GM19328 (cell line): ENCODE data around the gene SULT2B1.
"Not testable (repeated sequence)": the region's sequence is repeated elsewhere in the genome, so short reads cannot be mapped to it uniquely, and the experiment has no call there.

Source experiments
- ATAC-seq: cut with Tn5 transposase; IDR thresholded peaks from one replicate; pipeline ENCODE4 v1.9.1; 2021; ENCODE audit warnings: mild to moderate bottlenecking, moderate library complexity; ENCODE audit not compliant: unreplicated experiment

The SULT2B1 gene

DNA sequence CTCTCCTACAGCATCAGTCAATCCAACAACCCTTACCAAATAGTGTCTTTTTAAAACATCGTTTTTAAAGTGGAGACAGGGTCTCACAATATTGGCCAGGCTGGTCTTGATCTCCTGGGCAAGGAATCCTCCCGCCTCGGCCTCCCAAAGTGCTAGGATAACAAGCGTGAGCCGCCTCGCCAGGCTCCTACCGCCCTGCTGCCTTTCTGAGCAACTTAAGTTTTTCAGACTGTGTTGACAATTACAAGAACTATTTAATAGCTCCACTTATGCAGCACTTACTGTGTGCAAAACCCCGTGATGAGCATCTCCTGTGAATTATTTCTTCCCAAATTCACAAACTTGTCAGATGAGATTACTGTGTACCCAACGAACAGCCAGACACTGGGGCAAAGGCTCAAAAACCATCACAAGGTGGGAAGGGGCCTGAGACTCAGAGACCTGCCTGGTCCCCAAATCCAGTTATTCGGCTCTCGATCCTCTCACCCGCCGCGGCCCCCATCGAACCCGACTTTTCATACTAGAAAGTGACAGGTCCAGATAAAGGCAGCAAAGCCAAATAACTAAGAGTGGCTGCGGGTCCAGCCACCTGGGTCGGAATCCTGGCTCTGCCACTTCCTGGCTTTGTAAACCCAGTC is 66.4 kb downstream of the SULT2B1 start:
- ATAC-seq: no peak

DNA sequence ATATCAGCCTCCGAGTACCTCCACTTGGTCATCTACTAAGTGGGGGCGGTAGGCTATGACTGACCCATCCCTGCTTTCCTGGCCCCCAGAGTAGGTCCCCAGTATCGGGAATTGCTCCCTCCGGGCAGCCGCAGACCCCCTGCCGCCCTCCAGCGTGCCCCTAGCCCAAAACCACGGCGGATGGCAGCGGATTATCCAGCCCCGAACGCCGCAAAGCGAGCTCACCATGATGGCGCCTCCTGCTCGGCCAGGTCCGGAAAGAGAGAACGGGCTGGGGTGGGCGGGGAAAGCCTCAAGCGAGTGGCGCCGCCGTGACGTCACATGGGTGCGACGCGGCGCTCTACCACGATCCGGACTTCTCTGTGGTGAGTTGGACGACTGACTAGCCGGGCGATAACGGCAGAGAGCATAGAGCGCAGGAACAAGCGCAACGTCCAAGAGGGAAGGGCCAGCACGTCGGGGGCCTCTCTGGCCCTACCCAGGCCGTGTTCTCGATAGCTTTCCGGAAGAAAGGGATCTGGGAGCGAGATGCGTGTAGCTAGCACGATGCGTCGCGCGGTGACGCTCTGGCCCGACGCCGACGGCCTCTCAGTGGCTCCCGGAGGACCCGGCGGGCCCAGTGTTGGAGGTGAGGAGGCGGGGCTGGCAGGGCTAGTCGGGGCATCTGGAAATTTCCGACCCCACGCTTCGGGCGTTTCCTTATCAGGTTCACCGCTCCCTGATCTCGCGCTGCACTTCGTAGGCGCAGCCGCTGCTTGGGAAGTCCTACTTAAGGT is 67.1 kb downstream of the SULT2B1 start, which contains the start of the genes RPL18 and SPHK2:
Gene RPL18 (minus strand): TSS at position 263 of the 776 bp plus-strand sequence. CDS start 35 bp downstream, at position 228.
Gene SPHK2 (plus strand): TSS at position 591 of the 776 bp plus-strand sequence. CDS start 1,009 bp downstream, outside the sequence.
- peak; percentile 82 for ATAC-seq

DNA sequence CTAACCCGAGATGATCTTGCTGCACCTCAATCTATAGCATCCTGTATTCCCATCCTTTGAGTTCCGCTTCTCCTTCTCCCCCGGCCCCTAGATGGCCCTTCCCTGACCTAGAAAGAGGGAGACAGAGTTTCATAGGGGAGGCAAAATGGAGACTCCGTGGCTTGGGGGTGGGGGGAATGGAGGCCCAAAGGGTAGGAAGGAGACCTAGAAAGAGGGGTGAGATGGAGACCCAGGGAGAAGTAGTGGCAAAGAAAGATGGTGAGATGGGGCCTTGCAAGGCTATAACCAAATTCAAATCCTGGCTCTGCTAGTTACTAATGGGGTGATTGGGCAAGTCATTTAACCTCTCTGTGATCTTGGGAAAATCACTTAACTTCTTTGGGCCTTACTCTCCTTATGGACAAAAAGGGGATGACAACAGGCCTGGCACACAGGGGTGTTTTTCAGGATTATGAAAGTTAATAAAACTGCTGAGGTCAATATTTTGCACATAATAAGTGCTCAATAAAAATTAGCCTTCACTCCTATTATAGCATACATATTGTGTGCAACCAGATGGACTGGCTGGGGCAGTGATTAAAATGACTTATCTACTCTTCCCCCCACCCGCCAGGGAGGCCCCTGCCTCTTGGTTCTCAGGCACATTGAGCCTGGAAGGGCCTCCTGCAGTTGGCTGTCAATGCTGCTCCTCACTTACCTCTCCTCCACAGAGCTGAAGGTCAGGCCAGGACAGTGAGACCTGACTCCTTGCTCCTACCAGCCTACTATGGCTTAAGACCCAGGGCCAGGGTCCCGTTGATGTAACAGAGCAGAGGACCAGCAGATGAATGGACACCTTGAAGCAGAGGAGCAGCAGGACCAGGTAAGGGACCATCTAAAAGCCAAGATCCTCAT is 68.0 kb downstream of the SULT2B1 start:
- no peak for ATAC-seq

DNA sequence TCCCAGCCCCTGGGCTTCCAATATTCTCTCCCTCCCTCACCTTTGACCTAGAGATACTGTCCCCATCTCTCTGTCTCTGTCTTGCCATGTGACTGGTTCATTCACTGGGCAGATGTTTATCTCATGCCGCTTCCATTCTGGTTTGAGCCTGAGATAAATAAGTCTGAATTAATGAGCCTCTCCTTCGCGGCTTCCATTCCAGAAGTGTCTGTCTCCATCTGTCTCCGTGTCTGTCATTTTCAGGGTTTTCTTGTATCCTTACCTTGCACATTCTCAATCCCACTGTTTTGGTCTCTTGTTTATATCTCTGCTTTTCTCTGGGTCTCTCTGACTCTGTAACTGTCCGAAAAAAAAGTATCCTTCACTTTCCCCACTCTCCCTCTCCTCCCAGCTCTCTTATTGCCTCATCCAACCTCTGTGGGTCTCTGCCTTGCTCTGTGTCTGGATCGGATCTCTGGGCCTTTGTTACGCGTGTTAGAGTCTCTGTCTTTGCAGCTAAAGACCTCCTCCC is 71.6 kb downstream of the SULT2B1 start:
- ATAC-seq: no peak

- ATAC-seq: peak; percentile 49
Observed at GRCh38 chr19:48624067-48624594, 72.2 kb downstream of the SULT2B1 start.

- ATAC-seq: no peak
Observed at GRCh38 chr19:48624791-48625723, 73.1 kb downstream of the SULT2B1 start.

DNA sequence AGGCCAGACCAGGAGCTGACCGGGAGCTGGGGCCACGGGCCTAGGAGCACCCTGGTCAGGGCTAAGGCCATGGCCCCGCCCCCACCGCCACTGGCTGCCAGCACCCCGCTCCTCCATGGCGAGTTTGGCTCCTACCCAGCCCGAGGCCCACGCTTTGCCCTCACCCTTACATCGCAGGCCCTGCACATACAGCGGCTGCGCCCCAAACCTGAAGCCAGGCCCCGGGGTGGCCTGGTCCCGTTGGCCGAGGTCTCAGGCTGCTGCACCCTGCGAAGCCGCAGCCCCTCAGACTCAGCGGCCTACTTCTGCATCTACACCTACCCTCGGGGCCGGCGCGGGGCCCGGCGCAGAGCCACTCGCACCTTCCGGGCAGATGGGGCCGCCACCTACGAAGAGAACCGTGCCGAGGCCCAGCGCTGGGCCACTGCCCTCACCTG is 73.9 kb downstream of the SULT2B1 start:
- no peak for ATAC-seq

GRCh38 chr19:48627201-48627864 is 75.4 kb downstream of the SULT2B1 start:
- no peak for ATAC-seq

DNA sequence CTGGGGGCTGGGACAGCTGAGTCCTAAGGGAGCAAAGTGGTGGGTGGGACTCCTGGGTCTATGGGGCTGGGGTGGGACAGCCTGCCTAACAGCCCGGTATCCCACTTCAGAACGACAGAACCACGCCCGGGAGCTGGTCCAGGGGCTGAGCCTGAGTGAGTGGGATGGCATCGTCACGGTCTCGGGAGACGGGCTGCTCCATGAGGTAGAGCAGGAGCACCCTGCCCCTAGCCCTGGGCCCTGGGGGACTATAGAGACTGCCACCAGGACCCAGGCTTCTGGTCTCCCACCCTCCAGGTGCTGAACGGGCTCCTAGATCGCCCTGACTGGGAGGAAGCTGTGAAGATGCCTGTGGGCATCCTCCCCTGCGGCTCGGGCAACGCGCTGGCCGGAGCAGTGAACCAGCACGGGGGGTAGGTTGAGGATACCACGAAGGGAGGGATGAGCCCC is 75.9 kb downstream of the SULT2B1 start:
- no peak for ATAC-seq

GRCh38 chr19:48628486-48629296 is 76.7 kb downstream of the SULT2B1 start:
- no peak for ATAC-seq

DNA sequence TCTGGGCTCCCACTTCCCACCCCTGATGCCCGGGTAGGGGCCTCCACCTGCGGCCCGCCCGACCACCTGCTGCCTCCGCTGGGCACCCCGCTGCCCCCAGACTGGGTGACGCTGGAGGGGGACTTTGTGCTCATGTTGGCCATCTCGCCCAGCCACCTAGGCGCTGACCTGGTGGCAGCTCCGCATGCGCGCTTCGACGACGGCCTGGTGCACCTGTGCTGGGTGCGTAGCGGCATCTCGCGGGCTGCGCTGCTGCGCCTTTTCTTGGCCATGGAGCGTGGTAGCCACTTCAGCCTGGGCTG is 77.3 kb downstream of the SULT2B1 start:
- no peak for ATAC-seq

- no peak for ATAC-seq
Observed at GRCh38 chr19:48629599-48630295, 77.8 kb downstream of the SULT2B1 start.

GRCh38 chr19:48630296-48631063 is 78.5 kb downstream of the SULT2B1 start:
- no peak for ATAC-seq

- no peak for ATAC-seq
Observed at GRCh38 chr19:48631225-48631624, 79.3 kb downstream of the SULT2B1 start.

GRCh38 chr19:48632286-48632685 is 80.3 kb downstream of the SULT2B1 start:
- not testable (repeated sequence) for ATAC-seq

GRCh38 chr19:48632692-48633147 is 80.7 kb downstream of the SULT2B1 start:
- ATAC-seq: no peak
